ENCODE measurements around the gene ZNF664. TPM values are rescaled to one million over a fixed set of nuclear protein-coding genes. Genes with fewer than 3 reads are reported as not detected.

The ZNF664 gene
- total RNA-seq, 2 experiments from 2014 or later, result 13.4 to 19.0 TPM

- peaks cover 36% of the 10 kb centered on the region for H3K36me3 Mint-ChIP-seq (ENCODE audit: low read depth)
- no peaks in the 10 kb centered on the region for H3K27me3 Mint-ChIP-seq
- ChIA-PET POLR2A (no interaction called here), CTCF (no interaction called here)
- H3K4me1 ChIP-seq (ENCODE audit: insufficient read depth, low read length), result peaks cover 9% of the 10 kb centered on the region
- intact Hi-C loops (cut with DNase I, micrococcal nuclease), result no loop called here
- H3K4me3 Mint-ChIP-seq, result no peak overlapping the region
- ATAC-seq (ENCODE audit: poor library complexity), result no peak
- H3K4me3 ChIP-seq (ENCODE audit: low read length), result no peak overlapping the region
- H3K27me3 ChIP-seq (ENCODE audit: control insufficient read depth in 1 of 2, insufficient read depth in 2 of 2, low read length in 2 of 2), result no peaks in the 10 kb centered on the region
- H3K9me3 ChIP-seq (ENCODE audit: control insufficient read depth in 1 of 2, insufficient read depth in 1 of 2, low read length in 2 of 2), result no peaks in the 10 kb centered on the region
- peaks cover 35% of the 10 kb centered on the region for H3K36me3 ChIP-seq (ENCODE audit: insufficient read depth, low read length)
- H3K27ac Mint-ChIP-seq, result no peak overlapping the region
- no peak for TF ChIP-seq CTCF (IDR thresholded peaks at IDR 0.05)
- no peaks in the 10 kb centered on the region for H3K9me3 Mint-ChIP-seq
- no peak overlapping the region for H3K27ac ChIP-seq (ENCODE audit: low read depth in 1 of 2, low read length in 2 of 2)
- peaks cover 22% of the 10 kb centered on the region for H3K4me1 Mint-ChIP-seq (ENCODE audit: low read depth)
- no peak for DNase-seq
Measured at GRCh38 chr12:124011435-124012115, 38.6 kb downstream of the ZNF664 start.

GRCh38 chr12:124013073-124013472 lies 40.1 kb downstream of the ZNF664 start:
- ATAC-seq (ENCODE audit: poor library complexity), result no peak
- Mint-ChIP-seq H3K27me3 (no peaks in the 10 kb centered on the region), H3K9me3 (no peaks in the 10 kb centered on the region), H3K4me1 (ENCODE audit: low read depth) (peaks cover 7% of the 10 kb centered on the region), H3K36me3 (ENCODE audit: low read depth) (peaks cover 36% of the 10 kb centered on the region), H3K4me3 (no peak overlapping the region), H3K27ac (no peak overlapping the region)
- TF ChIP-seq CTCF (IDR thresholded peaks at IDR 0.05), result no peak
- H3K4me1 ChIP-seq (ENCODE audit: insufficient read depth, low read length), result no peaks in the 10 kb centered on the region
- no peak overlapping the region for H3K4me3 ChIP-seq (ENCODE audit: low read length)
- DNase-seq, result no peak
- H3K27ac ChIP-seq (ENCODE audit: low read depth in 1 of 2, low read length in 2 of 2), result no peak overlapping the region
- intact Hi-C loops (cut with DNase I, micrococcal nuclease), result no loop called here
- H3K9me3 ChIP-seq (ENCODE audit: control insufficient read depth in 1 of 2, insufficient read depth in 1 of 2, low read length in 2 of 2), result no peaks in the 10 kb centered on the region
- H3K27me3 ChIP-seq (ENCODE audit: control insufficient read depth in 1 of 2, insufficient read depth in 2 of 2, low read length in 2 of 2), result no peaks in the 10 kb centered on the region
- CTCF ChIA-PET, result no interaction called here
- peaks cover 35% of the 10 kb centered on the region for H3K36me3 ChIP-seq (ENCODE audit: insufficient read depth, low read length)
- POLR2A ChIA-PET, result no interaction called here

GRCh38 chr12:124015494-124016461 lies 42.8 kb downstream of the ZNF664 start:
- Histone ChIP-seq H3K4me1 (ENCODE audit: insufficient read depth, low read length) (no peaks in the 10 kb centered on the region), H3K27me3 (ENCODE audit: control insufficient read depth in 1 of 2, insufficient read depth in 2 of 2, low read length in 2 of 2) (no peaks in the 10 kb centered on the region), H3K4me3 (ENCODE audit: low read length) (no peak overlapping the region), H3K36me3 (ENCODE audit: insufficient read depth, low read length) (peaks cover 30% of the 10 kb centered on the region), H3K9me3 (ENCODE audit: control insufficient read depth in 1 of 2, insufficient read depth in 1 of 2, low read length in 2 of 2) (no peaks in the 10 kb centered on the region), H3K27ac (ENCODE audit: low read depth in 1 of 2, low read length in 2 of 2) (no peak overlapping the region)
- TF ChIP-seq CTCF (IDR thresholded peaks at IDR 0.05), result no peak
- H3K27me3 Mint-ChIP-seq, result no peaks in the 10 kb centered on the region
- no peak for DNase-seq
- no peaks in the 10 kb centered on the region for H3K9me3 Mint-ChIP-seq
- CTCF ChIA-PET, result interaction anchor here (1.5 kb wide), 1 partner anchor 16 kb away, joined by 3 read pairs; no protein-coding TSS in a partner anchor
- H3K27ac Mint-ChIP-seq, result no peak overlapping the region
- intact Hi-C loops (cut with DNase I, micrococcal nuclease), result no loop called here
- POLR2A ChIA-PET, result no interaction called here
- no peak overlapping the region for H3K4me3 Mint-ChIP-seq
- H3K36me3 Mint-ChIP-seq (ENCODE audit: low read depth), result peaks cover 30% of the 10 kb centered on the region
- H3K4me1 Mint-ChIP-seq (ENCODE audit: low read depth), result no peaks in the 10 kb centered on the region
- ATAC-seq (ENCODE audit: poor library complexity), result no peak

Data from CD4-positive, alpha-beta T cell (primary cell).